ENCODE results near the gene IL18RAP.

IL18RAP gene

DNA sequence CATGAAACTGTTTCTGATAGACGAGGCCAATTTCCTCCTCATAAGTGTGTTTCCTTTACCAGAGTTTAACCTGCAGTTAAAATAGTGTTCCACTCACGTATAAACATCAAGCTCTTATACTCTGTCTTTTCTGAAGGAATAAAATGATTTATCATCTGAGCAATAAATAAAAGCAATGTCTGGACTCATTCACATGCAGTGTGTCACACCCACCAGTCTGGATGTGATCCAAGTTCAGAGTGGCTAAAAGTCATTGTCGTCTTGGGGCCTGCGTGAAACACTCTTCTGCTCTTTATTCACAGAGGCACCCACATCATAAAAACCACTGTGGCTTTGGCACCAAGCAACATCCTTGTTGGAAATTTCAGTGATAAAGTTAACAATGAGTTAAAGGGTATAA lies 30.5 kb downstream of the IL18RAP start:
- TF ChIP-seq CSDC2 (CRISPR knock-in tag; IDR thresholded peaks at IDR 0.05) (no peak), BACH2 (CRISPR knock-in tag; IDR thresholded peaks at IDR 0.05; ENCODE audit: borderline replicate concordance) (no peak), CSRNP3 (CRISPR knock-in tag; IDR thresholded peaks at IDR 0.05) (no peak), OSR1 (CRISPR knock-in tag; IDR thresholded peaks at IDR 0.05) (no peak), PATZ1 (CRISPR knock-in tag; IDR thresholded peaks at IDR 0.05; ENCODE audit: borderline replicate concordance) (no peak), TCF4 (CRISPR knock-in tag; IDR thresholded peaks at IDR 0.05; ENCODE audit: borderline replicate concordance) (no peak)
- no peak for ATAC-seq

DNA sequence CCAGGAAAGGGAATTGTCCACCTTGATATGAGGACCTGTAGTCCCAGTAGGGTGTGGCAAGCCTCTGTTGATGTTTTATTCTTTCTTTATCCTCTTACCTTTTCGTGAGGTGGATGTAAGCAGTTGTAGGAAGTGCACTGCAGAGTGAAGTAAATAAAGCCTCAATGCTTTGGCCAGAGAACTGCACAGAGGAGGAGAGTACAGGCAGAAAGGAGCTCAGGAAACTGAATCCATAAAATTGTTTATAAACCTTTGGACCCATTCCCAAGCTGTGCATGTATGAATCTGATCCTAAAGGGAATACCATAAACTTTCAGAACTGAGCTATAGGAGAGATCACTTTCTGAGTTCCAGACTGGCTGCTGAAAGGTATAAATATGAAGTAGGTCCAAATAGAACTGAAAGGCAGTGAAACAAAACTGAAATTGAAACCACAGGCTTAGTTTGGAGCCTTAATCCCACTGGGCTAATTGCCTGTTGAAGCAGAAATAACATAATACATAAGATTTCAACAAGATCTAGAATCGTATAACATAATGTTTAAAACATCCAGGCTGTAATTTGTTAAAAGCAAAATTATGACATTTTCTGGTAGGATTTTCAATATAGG lies 32.2 kb downstream of the IL18RAP start:
- TF ChIP-seq, protein P1, sequence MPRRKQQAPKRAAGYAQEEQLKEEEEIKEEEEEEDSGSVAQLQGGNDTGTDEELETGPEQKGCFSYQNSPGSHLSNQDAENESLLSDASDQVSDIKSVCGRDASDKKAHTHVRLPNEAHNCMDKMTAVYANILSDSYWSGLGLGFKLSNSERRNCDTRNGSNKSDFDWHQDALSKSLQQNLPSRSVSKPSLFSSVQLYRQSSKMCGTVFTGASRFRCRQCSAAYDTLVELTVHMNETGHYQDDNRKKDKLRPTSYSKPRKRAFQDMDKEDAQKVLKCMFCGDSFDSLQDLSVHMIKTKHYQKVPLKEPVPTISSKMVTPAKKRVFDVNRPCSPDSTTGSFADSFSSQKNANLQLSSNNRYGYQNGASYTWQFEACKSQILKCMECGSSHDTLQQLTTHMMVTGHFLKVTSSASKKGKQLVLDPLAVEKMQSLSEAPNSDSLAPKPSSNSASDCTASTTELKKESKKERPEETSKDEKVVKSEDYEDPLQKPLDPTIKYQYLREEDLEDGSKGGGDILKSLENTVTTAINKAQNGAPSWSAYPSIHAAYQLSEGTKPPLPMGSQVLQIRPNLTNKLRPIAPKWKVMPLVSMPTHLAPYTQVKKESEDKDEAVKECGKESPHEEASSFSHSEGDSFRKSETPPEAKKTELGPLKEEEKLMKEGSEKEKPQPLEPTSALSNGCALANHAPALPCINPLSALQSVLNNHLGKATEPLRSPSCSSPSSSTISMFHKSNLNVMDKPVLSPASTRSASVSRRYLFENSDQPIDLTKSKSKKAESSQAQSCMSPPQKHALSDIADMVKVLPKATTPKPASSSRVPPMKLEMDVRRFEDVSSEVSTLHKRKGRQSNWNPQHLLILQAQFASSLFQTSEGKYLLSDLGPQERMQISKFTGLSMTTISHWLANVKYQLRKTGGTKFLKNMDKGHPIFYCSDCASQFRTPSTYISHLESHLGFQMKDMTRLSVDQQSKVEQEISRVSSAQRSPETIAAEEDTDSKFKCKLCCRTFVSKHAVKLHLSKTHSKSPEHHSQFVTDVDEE (CRISPR knock-in tag; IDR thresholded peaks at IDR 0.05), result no peak
- TF ChIP-seq TOX (CRISPR knock-in tag; IDR thresholded peaks at IDR 0.05; ENCODE audit: borderline replicate concordance) (no peak), ZC3H10 (CRISPR knock-in tag; IDR thresholded peaks at IDR 0.05) (no peak), ZNF8 (CRISPR knock-in tag; IDR thresholded peaks at IDR 0.05) (no peak), RARB (CRISPR knock-in tag; IDR thresholded peaks at IDR 0.05) (no peak), POU6F1 (CRISPR knock-in tag; IDR thresholded peaks at IDR 0.05; ENCODE audit: borderline replicate concordance, low read depth) (no peak), ARNTL (CRISPR knock-in tag; IDR thresholded peaks at IDR 0.05; ENCODE audit: borderline replicate concordance, low read depth) (no peak), CREB5 (CRISPR knock-in tag; IDR thresholded peaks at IDR 0.05; ENCODE audit: low read depth) (no peak), GLIS3 (CRISPR knock-in tag; IDR thresholded peaks at IDR 0.05) (no peak), ISL1 (CRISPR knock-in tag; IDR thresholded peaks at IDR 0.05) (no peak), TCF4 (CRISPR knock-in tag; IDR thresholded peaks at IDR 0.05; ENCODE audit: borderline replicate concordance) (no peak), OSR1 (CRISPR knock-in tag; IDR thresholded peaks at IDR 0.05) (no peak), CSDC2 (CRISPR knock-in tag; IDR thresholded peaks at IDR 0.05) (no peak), ZFP30 (CRISPR knock-in tag; IDR thresholded peaks at IDR 0.05) (no peak), PATZ1 (CRISPR knock-in tag; IDR thresholded peaks at IDR 0.05; ENCODE audit: borderline replicate concordance) (no peak), CSRNP3 (CRISPR knock-in tag; IDR thresholded peaks at IDR 0.05) (no peak), ZNF70 (CRISPR knock-in tag; IDR thresholded peaks at IDR 0.05) (no peak), BACH2 (CRISPR knock-in tag; IDR thresholded peaks at IDR 0.05; ENCODE audit: borderline replicate concordance) (no peak)
- ATAC-seq, result no peak

Data from SK-N-SH treated with all-trans-retinoic acid at 6 μM for 48 hours (cell line).